K562 (cell line): ENCODE data around the gene INHBE. TPM values are rescaled to one million over a fixed set of nuclear protein-coding genes. Genes with fewer than 3 reads are reported as not detected.

ENCODE experiments used
- ATF7 ChIP-seq: fragments of 450-650 bp; IDR thresholded peaks from 2 replicates; pipeline ENCODE4 v1.7.1; 2014; ENCODE audit warnings: mild to moderate bottlenecking, moderate library complexity
- CEBPZ ChIP-seq: fragments of 150-350 bp; IDR thresholded peaks from 2 replicates; pipeline ENCODE4 v1.6.1; 2014; ENCODE audit warnings: low read depth, mild to moderate bottlenecking, low read length, borderline replicate concordance
- CSDE1 ChIP-seq, 2 experiments: fragments of 450-650 bp; IDR thresholded peaks; 2 replicates each; pipeline ENCODE4 v1.6.1; 2016; ENCODE audit warnings: mild to moderate bottlenecking in 1 of 2
- CXXC5 ChIP-seq: fragments of 250-450 bp; sonication (Bioruptor Pico); IDR thresholded peaks from 2 replicates; pipeline ENCODE4 v1.8.0; 2022; ENCODE audit warnings: inconsistent platforms, mild to moderate bottlenecking, moderate library complexity
- ETV5 ChIP-seq: sonication (generic); formaldehyde crosslinking; IDR thresholded peaks from 2 replicates; pipeline ENCODE4 v1.4.0; 2020; ENCODE audit warnings: low read depth, mild to moderate bottlenecking, missing genetic modification reagents
- GMEB1 ChIP-seq: fragments of 250-450 bp; sonication (Bioruptor Pico); IDR thresholded peaks from 2 replicates; pipeline ENCODE4 v1.4.0; 2020; ENCODE audit warnings: mild to moderate bottlenecking
- HBP1 ChIP-seq: fragments of 450-650 bp; formaldehyde crosslinking; IDR thresholded peaks from 2 replicates; pipeline ENCODE4 v1.4.0; 2022; ENCODE audit warnings: missing genetic modification characterization
- ID3 ChIP-seq, 2 experiments: fragments of 250-450 bp in 1 of 2; fragments of 450-650 bp in 1 of 2; sonication (Bioruptor Pico) in 1 of 2; IDR thresholded peaks; 2 replicates each; pipeline versions ENCODE4 v1.6.1 to v1.8.0; 2016 to 2021; ENCODE audit warnings: mild to moderate bottlenecking in 2 of 2, moderate library complexity in 2 of 2, missing compliant biosample characterization in 1 of 2, missing genetic modification characterization in 1 of 2
- ILK ChIP-seq: fragments of 450-650 bp; IDR thresholded peaks from 2 replicates; pipeline ENCODE4 v1.6.1; 2016; ENCODE audit warnings: missing genetic modification characterization, low read depth, mild to moderate bottlenecking, missing compliant biosample characterization, moderate library complexity, borderline replicate concordance
- KDM4B ChIP-seq, 2 experiments: fragments of 450-650 bp in 1 of 2; sonication (generic) in 1 of 2; IDR thresholded peaks; 2 replicates each; pipeline ENCODE4 v1.6.1; 2016 to 2017; ENCODE audit warnings: borderline replicate concordance in 2 of 2, antibody characterized with exemption in 1 of 2, low read depth in 1 of 2, mild to moderate bottlenecking in 1 of 2
- KLF6 ChIP-seq: fragments of 250-450 bp; sonication (Bioruptor Pico); IDR thresholded peaks from 2 replicates; pipeline ENCODE4 v1.4.0; 2020; ENCODE audit warnings: mild to moderate bottlenecking, moderate library complexity, borderline replicate concordance
- MEF2A ChIP-seq: IDR thresholded peaks from 2 replicates; pipeline ENCODE4 v1.6.1; 2011; ENCODE audit warnings: low read depth, mild to moderate bottlenecking, low read length, moderate library complexity; ENCODE audit not compliant: control insufficient read depth
- MYBL2 ChIP-seq, 2 experiments: fragments of 450-650 bp in 1 of 2; sonication (generic) in 1 of 2; formaldehyde crosslinking in 1 of 2; IDR thresholded peaks; 2 replicates each; pipeline versions ENCODE4 v1.6.1 to v1.8.1; 2017 to 2022; ENCODE audit warnings: borderline replicate concordance in 1 of 2, inconsistent platforms in 1 of 2, low read depth in 1 of 2, mild to moderate bottlenecking in 1 of 2, missing genetic modification reagents in 1 of 2, moderate library complexity in 1 of 2
- NCOA1 ChIP-seq: fragments of 450-650 bp; IDR thresholded peaks from 2 replicates; pipeline ENCODE4 v1.6.1; 2016; ENCODE audit warnings: low read depth
- NCOA6 ChIP-seq: fragments of 450-650 bp; IDR thresholded peaks from 2 replicates; pipeline ENCODE4 v1.6.1; 2017; ENCODE audit warnings: mild to moderate bottlenecking
- RBM17 ChIP-seq: fragments of 200-400 bp; formaldehyde crosslinking; IDR thresholded peaks from 2 replicates; pipeline ENCODE4 v1.6.1; 2017; ENCODE audit warnings: low read depth, mild to moderate bottlenecking, low read length, borderline replicate concordance
- SMARCB1 ChIP-seq: IDR thresholded peaks from 2 replicates; pipeline ENCODE4 v1.6.1; 2011; ENCODE audit warnings: improper control_type of control experiment, low read depth; ENCODE audit not compliant: insufficient read length
- SOX6 ChIP-seq: fragments of 450-650 bp; IDR thresholded peaks from 2 replicates; pipeline ENCODE4 v1.6.1; 2014; ENCODE audit warnings: mild to moderate bottlenecking
- TCF3 ChIP-seq: sonication (generic); formaldehyde crosslinking; IDR thresholded peaks from 2 replicates; pipeline ENCODE4 v1.4.0; 2020; ENCODE audit warnings: mild to moderate bottlenecking, missing genetic modification reagents
- ZNF133 ChIP-seq: fragments of 250-450 bp; sonication (Bioruptor Pico); IDR thresholded peaks from 2 replicates; pipeline ENCODE4 v1.4.0; 2020; ENCODE audit warnings: mild to moderate bottlenecking
- ZNF134 ChIP-seq: fragments of 250-450 bp; sonication (Bioruptor Pico); conservative IDR thresholded peaks from 2 replicates; pipeline ENCODE4 v1.4.0; 2020
- ZNF780A ChIP-seq: fragments of 250-450 bp; sonication (Bioruptor Pico); IDR thresholded peaks from 2 replicates; pipeline ENCODE4 v1.5.0; 2021; ENCODE audit warnings: mild to moderate bottlenecking
- polyA plus RNA-seq, 8 experiments: library from polyadenylated mRNA; depleted of rRNA in 4 of 8; stranded (reverse) in 5 of 8; unstranded in 3 of 8; fragments of >200 nt; fragmentation: Nextera tagmentation in 2 of 8; fragmentation: Illumina TruSeq in 1 of 8; extraction: Ambion mirVana in 2 of 8; extraction: Trizol in 1 of 8; gene quantifications; 2 replicates each; pipeline versions ENCODE4 v1.2.1 to v1.2.3, GENCODE V29; 2011 to 2014; ENCODE audit warnings: inconsistent platforms in 1 of 8, missing spikeins in 1 of 8
- total RNA-seq, 7 experiments: library from RNA; depleted of rRNA in 6 of 7; stranded (reverse); fragments of >200 nt in 6 of 7; fragmentation: Illumina TruSeq in 2 of 7; extraction: Trizol in 2 of 7; gene quantifications; 2 replicates each; pipeline versions ENCODE4 v1.2.1 to v1.2.3, GENCODE V29; 2011 to 2021; ENCODE audit warnings: low replicate concordance in 1 of 7

Gene INHBE
- total and polyA plus RNA-seq, 9 of the 15 experiments (the other 6 are each of a cell fraction or from before 2014, with no cell fraction given), result 0.94 to 9.9 (median 7.3) TPM

GRCh38 chr12:57456145-57456700 is 1.1 kb downstream of the INHBE start (continued):
- TF ChIP-seq ATF7 (peak; percentile 42; the same call in 1 of the 2 replicates), ILK (no peak), SMARCB1 (no peak), SOX6 (no peak), ZNF780A (CRISPR knock-in tag) (no peak), ZNF133 (no peak), TCF3 (CRISPR knock-in tag) (no peak), CXXC5 (CRISPR knock-in tag) (peak; percentile 56), CEBPZ (no peak), NCOA6 (no peak), KLF6 (CRISPR knock-in tag) (no peak), MEF2A (no peak), KDM4B (IDR thresholded peaks at IDR 0.05; ENCODE audit: borderline replicate concordance in 2 of 2, low read depth in 1 of 2) (no peak), ETV5 (CRISPR knock-in tag) (no peak), HBP1 (CRISPR knock-in tag) (no peak), CSDE1 (IDR thresholded peaks at IDR 0.05) (no peak), RBM17 (no peak), ID3 (CRISPR knock-in tag; IDR thresholded peaks at IDR 0.05) (no peak), ID3 (tag; IDR thresholded peaks at IDR 0.05) (no peak), MYBL2 (IDR thresholded peaks at IDR 0.05; ENCODE audit: low read depth) (no peak), MYBL2 (CRISPR knock-in tag; IDR thresholded peaks at IDR 0.05; ENCODE audit: borderline replicate concordance) (no peak), ZNF134 (no peak), NCOA1 (no peak), GMEB1 (CRISPR knock-in tag) (no peak)
